NOMO-1 (cell line): ENCODE results near the gene OXLD1.

Experiments used
- DNase-seq, 2 experiments: peaks; one replicate each; lab custom pipeline; 2025; ENCODE audit not compliant: unreplicated experiment in 2 of 2; lab: John Stamatoyannopoulos, UW

Gene OXLD1

DNA sequence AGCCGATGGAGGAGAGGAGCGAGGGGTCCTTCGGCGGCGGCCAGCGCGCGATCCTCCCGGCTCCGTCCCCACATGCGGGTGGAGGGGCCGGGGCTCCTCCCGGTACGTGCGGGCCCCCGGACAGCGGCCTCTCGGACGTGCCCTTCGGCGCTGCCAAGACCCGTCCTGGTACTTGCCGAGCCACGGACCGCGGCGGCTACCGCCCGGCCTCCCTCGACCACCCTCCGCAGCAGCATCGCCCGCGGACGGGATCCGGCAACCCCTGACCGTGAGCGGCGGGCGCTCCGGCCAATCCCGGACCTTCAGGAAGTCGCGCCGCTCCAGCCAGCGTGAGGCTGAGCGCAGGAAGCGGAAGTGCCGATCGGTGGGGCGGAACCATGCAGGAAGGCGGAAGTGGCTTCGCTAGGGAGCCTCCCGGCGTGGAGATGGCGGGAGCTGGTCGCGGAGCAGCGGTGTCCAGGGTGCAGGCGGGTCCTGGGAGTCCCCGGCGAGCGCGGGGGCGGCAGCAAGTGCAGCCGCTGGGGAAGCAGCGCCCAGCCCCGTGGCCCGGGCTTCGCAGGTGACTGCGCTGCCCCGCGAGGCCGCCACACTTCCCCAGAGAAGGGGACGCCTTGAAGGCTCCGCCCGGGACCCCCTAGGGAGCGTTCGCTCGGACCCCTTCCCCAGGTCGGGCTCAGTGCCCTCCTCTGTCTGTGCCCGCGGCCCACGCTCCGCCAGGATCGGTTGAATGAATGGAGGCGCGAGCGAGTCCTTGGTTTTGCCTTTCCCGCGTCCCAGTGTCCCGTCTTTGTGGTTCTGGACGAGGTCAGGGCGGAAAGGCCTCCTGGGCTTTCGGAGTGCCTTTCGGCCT, at the start of gene OXLD1, which contains the start of gene CCDC137:
TSS of gene OXLD1 (minus strand) at position 264 of the 850 bp plus-strand sequence. CDS start at position 236, 28 bp downstream.
TSS of gene CCDC137 (plus strand) at position 396 of the 850 bp plus-strand sequence. CDS start at position 426, 30 bp downstream.
- peak; percentile 92 to 95 for DNase-seq

DNA sequence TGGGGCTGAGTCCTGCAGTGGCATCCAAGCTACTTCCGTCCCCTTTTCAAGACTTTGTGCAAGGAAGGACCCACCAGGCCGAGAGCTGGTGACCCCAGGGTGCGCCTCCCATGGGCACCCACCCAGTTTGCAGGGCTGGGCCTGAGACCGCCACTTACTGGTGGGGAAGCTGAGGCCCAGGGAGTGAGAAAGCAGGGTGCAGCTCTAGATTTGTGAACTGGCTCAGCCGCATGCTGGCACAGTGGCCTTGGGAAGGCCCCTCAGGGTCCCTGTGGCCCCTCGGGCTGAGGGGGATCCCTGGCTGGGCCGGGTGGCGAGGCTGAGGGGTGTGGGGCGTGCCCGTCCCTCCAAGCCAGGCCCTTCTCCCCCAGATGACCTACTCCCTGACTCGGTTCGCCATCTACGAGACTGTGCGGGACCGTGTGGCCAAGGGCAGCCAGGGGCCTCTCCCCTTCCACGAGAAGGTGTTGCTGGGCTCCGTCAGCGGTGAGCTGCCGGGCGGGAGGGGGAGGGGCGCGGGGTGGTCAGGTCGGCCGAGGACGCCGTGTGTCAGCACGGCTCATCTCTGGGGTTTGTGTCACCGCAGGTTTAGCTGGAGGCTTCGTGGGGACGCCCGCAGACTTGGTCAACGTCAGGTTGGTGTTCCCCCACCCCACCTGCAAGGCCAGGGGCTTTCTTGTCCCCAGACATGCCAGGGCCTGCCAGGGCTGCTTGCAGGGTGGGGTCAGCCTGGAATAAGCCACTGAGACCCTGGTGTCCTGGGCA, 48.9 kb upstream of the OXLD1 start:
- DNase-seq = no peak

DNA sequence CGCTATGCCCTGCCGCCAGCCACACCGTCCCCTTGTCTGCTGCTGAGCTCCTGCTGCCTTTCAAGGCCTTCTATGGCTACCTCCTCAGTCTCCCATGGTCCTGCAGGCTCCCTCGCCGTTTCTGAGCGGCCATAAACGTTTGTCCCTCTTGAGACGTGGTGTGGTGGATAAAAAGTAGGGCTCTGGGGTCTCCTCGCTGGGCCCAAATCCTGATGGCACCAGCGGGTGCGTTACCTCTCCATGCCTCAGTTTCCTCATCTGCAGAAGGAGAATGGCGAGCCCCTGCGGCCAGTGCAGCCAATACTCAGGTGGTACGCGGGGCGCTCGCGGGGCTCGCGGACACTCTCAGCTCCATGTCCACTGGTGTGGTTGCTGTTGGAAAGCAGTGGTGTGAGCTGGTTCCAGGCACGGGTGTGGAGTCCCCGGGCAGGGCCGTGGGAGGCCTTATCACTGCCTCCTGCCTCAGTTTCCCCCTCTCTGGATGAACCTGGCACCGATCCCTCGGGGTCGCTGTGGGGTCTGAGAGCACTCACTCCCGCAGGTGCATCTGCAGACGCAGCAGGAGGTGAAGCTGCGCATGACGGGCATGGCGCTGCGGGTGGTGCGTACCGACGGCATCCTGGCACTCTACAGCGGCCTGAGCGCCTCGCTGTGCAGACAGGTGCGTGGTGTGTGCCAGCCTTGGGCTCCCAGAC, 48.2 kb upstream of the OXLD1 start:
- DNase-seq = no peak

DNA sequence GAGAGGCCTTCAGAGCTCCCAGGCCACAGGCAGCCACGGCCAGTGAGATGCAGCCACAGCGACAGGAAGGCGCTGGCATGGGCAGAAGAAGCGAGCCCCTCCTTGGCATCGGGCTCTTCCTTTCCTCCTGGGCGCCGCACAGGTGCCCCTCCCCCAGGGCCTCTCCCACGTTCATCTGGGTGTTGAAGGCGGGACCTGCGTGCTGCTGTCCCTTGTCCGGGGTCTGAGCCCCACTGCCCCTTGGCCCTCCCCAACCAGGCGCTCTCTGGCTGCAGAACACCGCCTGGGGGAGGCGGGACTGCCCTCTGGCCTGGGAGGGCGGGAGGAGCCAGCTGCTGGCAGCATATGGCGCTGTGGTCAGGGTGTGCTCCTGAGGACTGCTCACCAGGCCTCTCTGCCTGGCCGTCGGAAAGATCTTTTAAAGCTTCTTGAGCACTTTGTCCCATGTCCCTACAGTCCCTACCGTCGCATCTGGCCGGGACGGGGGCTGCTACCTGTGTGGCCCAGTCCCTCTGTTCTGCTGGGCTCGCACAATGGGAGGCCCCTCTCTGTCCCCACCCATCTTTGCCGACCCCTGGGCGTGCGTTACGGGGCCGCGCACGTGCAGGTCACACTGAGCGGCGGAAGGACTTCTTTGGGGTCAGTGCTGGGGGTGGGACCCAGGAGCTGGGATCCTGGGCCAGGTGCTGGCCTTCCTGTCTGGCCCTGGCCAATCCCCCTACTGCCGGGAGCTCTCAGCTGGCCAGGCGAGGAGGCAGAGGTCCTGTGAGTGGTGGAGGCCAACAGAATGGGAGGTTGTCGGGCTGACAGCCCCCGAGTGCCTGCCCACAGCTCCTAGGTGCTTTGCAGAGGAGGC, 47.4 kb upstream of the OXLD1 start:
- DNase-seq = no peak

DNA sequence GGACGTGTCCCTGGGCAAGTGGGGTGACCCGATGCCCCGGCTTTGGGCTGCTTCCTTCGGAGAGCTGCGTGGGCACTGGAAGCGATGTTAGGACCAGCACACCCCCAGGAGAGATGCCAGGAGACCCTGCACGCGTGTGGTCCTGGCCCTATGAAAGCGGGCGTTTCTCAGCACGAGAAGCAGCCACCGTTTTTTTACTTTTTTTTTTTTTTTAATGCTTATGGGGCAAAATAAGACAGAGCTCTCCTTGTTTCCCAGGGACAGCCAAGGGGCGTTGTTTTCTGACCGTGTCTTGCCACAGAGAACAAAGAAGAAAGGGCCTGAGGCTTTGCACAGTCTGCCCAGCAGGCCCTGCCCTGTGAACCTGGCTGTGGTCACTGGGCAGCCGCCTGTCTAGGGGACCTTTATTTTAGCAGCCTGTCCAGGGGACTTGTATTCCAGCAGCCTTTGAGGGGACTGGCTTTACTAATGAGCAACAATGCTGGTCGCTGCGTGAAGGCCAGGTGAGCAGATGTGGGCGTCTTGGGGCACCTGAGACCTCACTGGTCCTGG, 46.7 kb upstream of the OXLD1 start:
- DNase-seq = no peak

DNA sequence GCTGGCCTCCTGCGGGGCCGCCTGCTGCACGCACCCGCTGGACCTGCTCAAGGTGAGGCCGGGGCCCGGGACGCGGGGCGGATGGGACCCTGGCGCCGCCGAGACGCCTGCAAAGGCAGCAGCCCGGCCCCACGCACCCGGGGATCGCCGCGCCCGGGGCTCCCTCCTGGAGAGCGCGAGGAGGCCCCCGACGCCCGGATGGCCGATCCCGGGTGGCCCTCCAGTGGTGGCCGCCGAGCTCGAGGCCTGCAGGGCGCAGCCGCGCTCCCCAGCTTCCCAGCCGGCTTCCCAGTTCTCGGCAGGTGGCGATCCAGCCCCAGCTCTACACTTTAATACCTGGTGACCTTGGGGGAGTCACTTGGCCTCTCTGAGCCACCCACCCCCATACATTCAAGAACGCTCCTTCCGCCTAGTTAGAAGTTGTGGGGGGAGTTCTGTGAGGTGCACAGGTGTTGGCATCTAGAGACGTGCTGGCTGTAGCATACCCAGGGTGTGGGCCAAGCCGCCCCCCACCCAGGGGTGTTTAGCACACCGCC, 46.1 kb upstream of the OXLD1 start:
- DNase-seq = peak in 1 of 2 experiments; percentile 7

DNA sequence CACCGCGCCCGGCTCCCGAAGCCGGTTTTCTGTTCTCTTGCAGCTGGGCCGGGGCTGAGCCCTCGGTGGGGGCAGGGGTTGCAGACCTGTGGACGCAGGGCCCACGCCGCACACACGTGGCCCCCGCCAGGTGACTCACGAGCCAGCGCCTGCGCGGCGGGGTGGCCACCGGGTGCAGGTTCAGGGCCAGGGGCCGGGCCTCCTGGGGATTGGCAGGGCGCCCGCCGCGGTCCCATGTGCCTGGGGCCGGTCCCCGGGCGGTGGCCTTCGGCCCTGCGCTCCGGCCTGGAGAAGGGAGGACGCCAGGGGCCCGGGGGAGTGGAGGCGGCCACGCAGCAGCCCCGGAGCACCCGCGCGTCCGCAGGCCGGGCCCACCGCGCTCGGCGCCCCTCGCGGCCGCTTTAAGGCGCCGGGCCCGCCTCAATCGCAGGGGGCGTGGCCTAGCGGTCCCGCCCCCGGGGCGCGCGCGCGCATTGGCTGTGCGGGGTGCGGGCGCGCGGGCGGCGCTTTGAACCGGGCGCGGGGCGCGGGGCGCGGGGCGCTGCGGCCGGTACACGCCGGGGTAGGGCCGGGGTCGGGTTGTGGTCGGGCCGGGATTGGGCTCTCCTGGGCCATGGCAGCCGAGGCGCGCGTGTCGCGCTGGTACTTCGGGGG, 45.5 kb upstream of the OXLD1 start, which contains the start of gene SLC25A10:
TSS of gene SLC25A10 (plus strand) at position 471 of the 654 bp plus-strand sequence. CDS start at position 614, 143 bp downstream.
- peak; percentile 69 to 82 for DNase-seq

DNA sequence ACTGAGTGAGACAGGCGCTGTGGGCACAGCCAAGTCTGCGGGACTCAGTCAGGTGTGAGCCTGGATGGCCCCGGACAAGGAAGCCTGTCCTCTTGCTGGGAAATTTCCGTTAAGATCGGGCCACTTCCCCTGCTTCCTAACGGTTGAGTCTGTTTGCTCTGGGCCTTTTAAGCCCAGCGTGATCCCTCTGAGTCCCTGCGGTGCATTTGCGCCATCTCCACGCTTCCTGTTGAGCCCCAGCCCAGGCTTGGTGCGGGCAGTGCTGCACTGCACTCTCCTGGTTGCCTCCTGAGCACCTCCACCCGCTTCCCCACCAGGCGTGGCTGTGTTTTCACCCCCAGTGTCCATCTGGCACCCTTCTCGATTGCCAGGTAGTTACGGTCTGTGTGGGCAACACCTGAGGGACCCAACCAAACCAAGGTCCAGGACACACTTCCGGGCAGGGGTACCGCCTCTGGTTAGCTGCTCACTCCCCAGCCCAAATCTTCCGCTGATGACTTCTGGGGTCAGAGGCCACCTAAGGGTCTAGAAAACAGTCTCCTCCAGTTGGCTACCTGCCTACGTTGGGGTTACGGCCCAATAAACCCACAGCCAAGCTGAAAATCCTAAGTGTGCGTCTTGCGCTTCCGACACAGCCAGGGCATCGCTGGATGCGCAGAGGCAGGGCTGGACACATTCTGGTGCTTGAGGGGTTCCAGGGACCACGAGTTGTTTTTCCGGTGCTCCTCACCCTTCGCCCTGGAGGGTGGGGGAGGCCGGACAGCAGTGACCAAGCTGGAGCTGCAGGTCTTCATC, 44.3 kb upstream of the OXLD1 start:
- peak; percentile 27 to 61 for DNase-seq

DNA sequence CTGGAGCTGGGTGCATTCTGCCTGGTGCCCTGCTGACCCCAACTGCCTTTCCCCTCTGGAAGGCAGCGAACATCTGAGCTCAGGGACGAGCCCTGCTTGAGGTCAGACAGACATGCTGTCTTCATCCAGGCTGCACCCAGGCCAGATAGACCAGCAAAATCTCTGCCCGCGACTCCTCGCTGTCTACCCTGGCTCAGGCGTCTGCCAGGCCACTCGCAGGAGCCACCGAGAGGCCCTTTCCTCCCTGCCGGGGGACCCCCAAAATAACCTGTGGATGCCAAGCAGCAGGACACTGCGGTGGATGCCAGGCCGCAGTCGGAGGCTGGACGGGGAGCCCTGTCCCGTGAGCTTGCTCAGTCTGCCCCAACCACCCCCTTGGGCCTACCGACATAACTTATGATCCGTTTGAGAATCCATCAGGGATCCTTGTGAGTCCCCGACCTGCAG, 42.4 kb upstream of the OXLD1 start:
- no peak for DNase-seq

DNA sequence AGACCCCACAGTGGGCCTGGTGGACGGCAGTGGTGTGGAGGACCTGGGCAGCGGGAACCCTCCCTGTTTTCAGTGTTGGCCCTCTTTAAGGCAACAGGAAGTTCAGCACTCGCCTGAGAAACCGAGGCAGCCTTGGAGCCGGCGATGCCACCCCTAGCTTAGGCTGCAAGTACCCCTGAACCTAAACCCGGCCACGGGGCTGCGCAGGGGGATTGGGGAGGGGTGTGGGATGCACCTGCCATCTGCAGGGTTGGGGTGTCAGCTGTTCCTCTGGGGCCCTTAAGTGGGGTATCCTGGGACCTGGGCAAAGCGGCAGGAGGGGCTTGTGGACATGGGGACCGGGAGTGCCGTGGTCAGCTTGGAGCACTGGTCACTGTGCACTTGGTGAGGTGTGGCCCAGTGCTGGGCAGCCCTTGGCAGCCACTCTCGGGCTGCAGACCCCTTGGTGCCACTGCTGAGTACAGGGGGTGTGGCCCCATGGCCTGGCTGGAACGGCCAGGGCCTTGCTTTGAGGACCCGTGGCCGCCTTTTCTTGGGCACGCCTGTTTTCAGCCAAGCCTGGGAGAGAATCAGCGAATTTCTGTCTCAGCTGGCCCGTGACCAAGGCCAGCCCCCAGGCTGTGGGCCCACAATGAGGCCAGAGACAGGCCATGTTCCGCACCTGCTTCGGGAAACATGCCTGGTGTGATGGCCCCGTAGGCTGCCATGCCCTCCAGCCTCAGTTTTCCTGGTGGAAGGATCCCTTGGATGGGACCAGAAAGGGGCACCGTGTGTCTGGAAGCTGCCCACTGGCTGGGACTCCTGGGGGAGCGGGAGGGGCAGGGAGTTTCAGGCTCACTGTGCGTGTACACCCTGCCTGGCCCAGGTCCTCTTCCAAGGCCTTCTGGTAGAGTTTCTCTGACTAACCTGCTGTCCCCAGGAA, 41.6 kb upstream of the OXLD1 start:
- no peak for DNase-seq

DNA sequence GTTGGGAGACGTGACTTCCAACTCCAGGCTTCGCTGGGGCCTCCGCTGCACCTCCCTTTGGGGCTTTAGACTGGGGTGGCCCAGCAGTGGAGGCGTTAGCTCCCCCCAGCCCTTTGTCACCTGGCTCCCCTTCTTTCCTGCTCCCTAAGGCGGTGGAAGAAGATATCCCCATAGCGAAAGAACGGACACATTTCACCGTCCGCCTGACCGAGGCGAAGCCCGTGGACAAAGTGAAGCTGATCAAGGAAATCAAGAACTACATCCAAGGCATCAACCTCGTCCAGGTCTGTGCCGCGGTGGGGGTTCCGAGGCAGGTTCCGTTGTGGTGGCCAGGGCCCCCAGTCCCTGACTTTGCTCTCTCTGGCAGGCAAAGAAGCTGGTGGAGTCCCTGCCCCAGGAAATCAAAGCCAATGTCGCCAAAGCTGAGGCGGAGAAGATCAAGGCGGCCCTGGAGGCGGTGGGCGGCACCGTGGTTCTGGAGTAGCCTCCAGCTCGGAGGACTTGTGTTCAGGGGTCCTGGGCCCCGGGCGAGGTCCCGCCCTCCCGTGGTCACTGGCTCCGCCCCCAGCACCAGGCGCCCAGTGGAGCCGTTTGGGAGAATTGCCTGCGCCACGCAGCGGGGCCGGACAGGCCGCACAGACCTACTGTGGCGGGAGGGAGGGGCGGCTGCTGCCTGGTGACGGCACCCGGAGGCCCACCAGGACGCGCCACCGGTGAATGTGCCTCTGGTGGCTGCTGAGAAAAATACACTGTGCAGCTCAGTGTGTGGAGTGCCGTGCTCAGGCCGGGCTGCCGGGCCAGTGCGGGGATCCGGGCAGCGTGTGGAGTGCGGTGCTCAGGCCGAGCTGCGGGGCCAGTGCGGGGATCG, 40.6 kb upstream of the OXLD1 start:
- DNase-seq = no peak

DNA sequence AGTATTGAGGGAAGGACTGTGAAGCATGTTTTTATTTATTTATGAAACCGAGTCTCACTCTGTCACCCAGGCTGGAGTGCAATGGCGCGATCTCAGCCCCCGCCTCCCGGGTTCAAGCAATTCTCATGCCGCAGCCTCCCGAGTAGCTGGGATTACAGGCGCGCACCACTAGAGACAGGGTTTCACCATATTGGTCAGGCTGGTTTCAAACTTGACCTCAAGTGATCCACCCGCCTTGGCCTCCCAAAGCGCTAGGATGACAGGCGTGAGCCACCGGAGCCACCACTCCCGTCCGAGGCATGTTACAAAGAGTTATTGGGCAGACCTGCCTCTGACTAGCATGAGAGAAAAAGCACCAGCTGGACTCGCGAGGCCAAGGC, 39.8 kb upstream of the OXLD1 start:
- no peak for DNase-seq

DNA sequence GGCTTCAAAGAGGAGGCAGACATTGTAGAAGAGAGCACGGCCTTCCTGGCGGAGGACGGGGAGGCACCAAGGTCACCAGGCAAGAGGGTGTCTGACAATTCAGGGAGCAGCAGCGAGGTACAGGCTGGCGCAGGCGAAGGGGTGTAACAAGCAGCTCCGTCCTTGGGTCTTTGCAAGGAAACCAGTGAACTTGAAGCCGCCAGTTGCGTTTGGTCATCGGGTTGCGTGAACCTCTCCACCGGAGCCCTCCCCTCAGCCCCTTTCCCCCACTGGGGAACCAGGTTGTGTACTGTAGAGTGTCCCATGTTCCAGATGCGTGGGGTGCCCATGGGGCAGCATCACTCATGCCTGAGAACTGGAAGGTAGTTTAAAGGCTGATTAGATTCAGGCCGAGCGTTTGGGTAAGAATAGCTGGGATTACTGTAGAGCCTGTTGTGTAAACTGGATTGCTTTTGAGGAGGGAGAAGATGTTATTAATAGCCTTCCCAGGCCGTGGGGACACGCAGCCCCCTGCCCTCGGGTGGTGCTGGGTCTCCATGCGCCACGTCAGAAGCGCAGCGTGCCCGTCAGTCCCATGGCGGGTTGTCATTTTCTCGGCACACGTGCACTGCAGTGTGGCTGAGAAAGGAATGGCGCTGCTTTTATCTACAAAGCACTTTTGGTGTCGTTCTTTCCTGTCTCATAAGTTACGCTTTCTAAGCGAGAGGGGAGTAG, 39.3 kb upstream of the OXLD1 start:
- no peak for DNase-seq

DNA sequence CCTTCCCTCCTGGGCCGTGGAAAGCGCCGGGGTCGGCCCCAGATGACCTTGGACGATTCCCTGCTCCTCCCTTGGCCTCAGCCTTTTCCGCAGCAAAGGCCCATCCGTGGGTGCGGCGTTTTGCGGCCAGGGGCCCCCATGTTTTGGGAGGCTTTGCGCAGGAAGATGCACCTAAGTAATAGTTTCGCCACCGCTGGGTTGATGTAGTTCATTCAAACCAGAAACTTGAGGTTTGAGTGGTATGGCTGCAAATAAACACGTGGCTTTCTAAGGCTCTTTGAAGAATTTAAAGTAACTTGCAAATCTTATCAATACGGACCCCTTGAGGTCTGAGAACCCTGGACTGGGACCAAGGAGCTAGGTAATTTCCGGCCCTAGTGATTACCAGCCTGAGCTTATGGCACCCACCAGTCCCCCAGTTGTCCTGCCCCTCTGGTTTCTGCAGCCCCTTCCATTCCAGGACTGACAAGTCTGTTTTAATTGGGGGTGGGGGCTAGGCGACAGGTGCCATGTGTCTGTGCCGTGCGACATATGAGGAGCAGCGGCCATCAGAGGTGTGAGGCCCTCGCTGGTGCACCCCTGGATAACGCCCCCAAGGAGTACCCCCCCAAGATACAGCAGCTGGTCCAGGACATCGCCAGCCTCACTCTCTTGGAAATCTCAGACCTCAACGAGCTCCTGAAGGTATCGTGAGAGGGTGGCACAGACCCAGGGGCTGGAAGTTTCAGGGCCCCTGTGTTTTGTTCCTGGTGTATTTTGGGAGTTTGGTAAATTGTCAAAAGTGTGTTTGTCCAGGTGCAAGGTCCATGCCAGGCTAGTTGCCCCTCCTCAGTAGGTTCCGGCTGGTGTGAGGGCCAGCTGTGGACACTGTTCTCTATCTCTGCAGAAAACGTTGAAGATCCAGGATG, 37.6 kb upstream of the OXLD1 start:
- peak in 1 of 2 experiments; percentile 11 for DNase-seq
